GM21390 (cell line): Measurements from ENCODE around the gene CD58.
"Not testable (repeated sequence)": the region's sequence is repeated elsewhere in the genome, so short reads cannot be mapped to it uniquely, and the experiment has no call there.

Experiments
- ATAC-seq: cut with Tn5 transposase; IDR thresholded peaks from one replicate; pipeline ENCODE4 v1.9.1; 2021; ENCODE audit not compliant: unreplicated experiment

The CD58 gene

DNA sequence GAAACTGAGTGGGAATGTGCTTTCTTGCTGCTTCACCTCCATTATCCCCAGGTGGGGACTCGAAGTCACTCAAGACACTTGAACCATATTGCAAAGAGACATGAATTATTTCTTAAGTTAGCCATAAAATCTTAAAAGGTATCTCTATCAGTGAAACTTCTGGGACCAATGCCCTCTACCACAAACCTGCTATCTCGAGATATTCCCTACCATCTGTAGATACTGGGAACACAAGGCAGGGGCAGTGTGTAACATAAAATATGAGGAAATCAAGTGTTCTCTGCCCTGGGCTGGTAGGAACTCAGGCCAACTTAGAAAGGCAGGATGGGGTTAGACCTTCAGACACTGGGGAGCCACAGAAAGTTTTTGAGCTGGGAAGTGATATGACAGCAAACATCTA is 1.3 kb upstream of the CD58 start:
- no peak for ATAC-seq

DNA sequence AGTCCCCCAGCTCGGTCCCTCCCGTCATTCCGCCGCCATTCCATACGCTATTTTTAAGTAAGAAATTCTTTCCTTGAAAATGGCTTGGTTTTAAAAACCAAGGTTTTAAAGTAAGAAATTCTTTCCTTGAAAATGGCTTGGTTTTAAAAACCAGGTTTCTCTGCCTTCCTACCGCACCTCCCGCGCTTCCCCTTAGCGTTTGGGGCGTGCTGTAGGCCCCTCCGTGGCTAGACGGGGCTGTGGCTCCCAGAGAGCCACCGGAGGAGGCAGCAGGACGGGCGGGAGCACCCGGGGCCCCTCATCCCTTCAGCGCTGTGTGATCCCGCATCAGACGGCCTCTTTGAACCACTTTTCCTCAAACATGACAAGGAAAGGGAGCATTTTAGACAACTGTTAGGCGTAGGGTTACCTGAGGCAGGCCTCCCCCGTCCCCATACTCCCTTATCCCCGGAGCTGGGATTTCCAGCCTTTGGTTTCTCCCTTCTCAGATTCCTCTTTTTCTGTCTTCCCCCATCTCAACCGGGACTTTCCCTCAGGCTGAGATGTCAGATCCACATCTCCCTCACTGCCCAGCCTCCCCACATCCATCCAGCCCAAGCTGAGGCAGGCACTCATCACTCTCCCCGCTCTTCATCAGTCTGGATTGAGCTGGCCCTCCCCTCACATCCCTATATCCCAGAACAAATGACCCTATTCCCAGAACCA is 541 bp upstream of the CD58 start:
- ATAC-seq: no peak

DNA sequence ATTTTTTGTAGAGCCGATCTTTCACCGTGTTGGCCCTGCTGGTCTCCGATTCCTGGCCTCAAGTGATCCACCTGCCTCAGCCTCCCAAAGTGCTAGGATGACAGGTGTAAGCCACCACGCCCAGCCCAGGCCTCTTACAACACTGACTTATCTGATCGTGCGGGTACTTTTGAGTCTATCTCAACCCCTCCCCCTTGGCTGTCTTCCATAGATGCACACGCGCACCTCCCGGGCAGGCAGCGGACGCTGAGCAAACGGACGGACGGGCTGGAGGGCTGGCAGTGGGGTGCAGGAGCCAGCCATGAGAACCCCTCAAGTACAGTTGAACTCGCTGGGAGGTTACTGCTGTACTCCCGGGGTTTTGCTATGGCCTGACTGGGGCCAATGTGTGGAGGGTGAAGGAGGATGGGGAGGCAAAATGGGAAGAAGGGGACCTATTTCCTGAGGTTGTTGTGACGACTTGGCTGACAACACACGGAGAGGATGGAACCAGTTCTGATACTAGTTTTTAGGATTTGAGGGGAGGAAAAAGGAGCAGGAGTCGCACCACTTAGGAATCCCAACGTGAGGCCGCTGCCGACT is 959 bp downstream of the CD58 start:
- peak; percentile 28 for ATAC-seq

DNA sequence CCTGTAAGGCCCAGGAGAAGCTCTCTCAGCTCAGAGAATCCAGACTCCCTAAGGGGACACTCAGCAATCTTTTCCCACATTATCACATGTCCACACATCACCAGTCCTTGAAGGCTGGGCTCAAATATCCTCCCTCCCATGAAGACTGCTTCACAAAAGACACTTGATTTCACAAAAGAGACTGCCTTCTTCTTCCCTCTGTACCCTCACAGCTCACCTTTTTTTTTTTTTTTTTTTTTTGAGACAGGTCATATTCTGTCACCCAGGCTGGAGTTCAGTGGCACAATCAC is 1.5 kb downstream of the CD58 start:
- ATAC-seq: no peak

DNA sequence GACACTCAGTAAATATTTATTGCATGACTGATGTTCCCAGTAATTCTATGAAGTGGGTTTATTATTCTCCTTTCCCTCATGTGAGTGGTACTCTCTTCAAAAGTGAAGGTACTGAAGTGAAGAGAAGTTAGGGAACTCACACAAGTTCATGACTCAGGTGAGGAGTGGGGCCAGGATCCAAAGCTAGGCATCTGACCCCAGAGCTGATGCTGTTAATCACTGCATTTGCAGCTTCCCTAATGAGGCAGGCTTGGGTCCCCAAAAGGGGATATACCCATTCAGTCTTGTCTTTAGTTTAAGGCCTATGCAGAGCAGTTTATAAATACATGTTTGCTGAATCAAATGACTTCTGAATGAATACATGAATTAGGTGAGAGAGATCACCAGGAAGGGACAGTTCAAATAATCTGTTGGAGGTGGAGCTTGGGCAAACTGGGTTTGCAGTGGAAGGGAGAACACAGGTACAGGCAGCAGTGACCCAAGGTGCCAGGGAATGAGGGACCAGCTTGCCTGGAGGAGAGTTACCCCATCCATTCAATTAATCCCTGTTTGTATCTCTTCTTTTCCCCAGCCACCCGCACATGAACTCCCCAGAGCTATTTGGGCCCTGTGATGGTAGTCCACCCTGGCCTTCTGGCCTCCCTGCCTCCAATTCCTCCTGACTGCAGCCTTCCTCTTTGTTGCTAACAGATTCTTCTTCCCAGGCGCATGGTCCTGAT is 2.0 kb downstream of the CD58 start:
- no peak for ATAC-seq

DNA sequence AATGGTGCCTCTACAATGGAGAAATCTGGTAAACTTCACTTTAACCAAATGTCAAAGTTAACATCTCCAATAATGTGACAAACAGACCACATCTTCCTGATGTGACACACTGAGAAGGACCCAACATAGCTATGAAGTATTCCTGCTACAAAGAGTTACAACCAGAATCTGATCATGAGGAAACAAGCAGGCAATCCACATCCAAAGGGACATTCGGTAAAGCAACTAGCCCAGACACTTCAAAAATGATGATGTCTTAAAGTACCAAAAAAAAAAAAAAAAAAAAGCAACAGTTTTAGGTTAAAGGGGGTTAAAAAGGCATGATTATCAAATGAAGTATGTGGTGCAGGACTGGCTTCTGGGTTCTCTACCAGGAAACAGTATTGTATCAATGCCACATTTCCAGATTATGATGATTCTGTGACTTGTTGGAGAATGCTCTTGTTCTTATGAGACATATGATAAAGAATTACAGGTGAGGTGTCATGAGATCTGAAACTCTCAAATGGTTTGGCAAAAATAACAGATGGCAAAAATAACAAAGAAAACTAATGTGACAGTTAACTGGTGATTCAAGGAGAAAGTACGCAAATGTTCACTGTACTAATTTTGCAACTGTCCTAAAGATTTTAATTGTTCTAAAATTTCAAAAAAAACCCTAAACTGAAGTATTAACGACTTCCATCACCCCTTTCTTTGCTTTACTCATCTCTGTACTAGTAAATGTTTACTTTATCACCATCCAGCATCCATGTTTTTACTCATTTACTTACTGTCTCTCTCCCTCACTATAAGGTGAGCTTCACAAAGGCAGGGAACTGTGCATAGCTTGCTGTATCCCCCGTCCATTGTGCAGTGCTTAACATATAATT is 2.8 kb downstream of the CD58 start:
- ATAC-seq: no peak

DNA sequence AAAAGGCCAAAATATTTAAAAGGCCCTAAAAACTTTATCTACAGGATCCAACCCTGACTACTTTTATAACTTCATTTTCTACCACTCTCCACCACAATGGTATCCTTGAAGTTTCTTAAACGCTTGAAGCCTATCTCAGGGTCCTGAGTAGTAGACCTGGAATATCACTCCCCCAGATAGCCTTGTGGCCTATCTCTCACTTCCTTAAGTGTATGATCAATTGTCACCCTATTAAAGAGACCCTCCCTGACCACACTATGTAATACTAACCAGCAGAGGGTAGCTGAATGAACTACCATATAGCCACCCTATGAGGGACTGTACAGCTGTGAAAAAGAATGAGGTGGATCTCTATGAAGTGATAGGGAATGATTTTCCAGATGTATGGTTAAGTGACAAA is 5.6 kb downstream of the CD58 start:
- ATAC-seq: no peak

DNA sequence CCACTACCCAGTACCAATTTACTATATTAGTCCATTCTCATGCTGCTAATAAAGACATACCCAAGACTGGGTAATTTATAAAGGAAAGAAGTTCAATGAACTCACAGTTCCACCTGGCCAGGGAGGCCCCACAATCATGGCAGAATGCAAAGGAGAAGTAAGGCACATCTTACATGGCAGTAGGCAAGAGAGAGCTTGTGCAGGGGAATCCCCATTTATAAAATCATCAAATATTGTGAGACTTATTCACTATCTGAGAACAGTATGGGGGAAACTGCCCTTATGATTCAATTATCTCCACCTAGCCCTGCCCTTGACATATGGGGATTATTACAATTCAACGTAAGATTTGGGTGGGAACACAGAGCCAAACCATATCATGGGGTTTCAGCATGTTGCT is 6.4 kb downstream of the CD58 start:
- no peak for ATAC-seq

DNA sequence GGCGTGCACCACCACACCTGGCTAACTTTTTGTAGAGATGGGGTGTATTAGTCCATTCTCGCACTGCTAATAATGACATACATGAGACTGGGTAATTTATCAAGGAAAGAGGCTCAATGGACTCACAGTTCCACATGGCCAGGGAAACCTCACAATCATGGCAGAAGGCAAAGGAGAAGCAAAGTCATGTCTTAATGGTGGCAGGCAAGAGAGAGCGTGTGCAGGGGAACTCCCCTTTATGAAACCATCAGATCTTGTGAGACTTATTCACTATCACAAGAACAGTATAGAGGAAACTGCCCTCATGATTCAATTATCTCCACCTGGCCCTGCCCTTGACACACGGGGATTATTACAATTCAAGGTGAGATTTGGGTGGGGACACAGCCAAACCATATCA is 8.4 kb downstream of the CD58 start:
- ATAC-seq: not testable (repeated sequence)

DNA sequence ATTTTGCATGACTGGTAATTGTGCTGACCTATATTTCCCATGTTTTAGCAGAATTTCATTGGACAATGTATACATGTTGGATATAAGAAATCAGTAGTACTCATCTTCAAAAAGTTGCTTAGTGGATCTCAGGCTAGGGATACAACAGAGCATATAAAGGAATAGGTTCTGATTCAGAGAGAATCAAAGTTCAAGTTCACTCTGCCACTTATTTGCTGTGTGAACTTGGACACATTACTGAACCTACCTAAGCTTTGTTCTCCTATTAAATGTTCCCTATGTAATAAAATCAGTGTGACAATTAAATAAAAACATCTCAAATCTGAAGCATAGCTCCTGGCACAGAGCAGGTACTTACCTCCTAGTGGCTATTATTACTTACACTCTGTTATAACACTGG is 9.3 kb downstream of the CD58 start:
- ATAC-seq: no peak

DNA sequence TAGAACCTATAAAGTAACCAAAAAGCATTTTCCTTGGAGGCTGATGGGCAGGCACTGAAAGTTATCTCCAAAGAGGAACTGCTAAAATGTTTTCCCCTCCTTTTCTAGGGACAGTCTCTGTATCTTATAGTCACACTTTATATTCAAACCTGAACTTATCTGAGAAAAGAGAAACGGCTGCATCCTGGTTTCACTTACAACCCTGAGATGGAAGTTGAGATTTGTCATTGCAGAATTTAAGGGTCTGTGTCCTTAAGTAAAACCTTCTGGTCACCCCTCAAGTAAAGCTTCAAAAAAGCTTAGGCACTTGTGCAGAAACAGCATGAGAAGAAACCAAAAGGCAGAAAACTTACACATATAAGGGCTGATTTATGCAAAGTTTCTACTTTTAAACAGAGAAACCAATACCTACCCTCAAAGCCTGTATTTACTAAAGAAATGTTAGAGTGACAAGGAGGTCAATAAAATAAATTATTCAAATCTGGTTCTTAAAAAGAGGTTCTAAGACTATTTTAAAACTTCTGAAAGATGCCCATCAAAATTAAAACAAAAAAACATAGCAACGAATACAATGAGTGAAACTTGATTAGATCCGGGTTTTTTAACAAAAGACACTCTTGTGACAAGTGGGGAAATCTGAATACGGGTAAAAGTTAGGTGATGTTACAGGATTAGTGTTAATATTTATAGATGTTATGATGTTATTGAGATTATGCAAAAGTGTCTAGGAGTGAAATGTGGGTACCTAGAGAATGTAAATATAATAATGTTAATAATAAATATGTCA is 9.9 kb downstream of the CD58 start:
- peak; percentile 20 for ATAC-seq

DNA sequence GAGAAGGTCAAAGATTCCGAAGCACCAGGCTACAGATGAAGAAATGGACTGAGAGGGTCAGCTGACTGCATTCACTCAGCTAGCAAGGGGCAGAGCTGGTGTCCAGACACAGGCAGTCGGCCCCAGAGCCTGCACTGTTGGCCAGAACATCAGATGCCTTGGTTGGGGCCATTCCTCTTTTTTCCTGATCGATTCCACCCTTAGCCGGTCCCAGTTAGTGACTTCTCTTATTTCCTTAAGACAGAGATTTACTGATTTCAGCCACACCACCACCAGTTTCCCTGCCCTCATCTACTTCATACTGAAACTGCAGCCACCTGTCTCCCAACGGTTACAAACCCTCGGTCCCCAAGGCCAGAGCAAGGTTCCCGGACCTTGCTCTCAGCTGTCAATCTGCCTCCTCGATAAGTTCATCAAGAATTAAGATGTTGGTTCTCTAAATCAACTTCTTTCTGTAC is 11.5 kb downstream of the CD58 start:
- peak; percentile 34 for ATAC-seq

DNA sequence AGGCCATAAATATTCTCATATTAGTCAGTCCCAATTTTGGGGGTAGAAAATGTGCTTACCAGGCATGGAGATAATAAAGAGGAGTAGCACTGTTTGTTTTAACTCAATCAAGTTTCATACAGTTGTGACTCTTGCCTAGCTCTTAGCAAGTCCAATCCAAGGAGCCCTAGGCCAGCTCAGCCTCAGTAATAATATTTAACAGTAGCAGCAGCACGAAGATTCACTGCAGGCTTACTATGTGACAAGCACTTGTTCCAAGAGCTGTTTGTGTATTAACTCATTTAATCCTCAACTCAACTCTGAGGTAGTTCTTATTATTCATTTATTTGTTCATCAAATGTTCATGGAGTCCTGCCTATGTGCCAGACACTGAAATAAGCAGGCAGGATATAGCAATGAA is 12.3 kb downstream of the CD58 start:
- ATAC-seq: no peak

DNA sequence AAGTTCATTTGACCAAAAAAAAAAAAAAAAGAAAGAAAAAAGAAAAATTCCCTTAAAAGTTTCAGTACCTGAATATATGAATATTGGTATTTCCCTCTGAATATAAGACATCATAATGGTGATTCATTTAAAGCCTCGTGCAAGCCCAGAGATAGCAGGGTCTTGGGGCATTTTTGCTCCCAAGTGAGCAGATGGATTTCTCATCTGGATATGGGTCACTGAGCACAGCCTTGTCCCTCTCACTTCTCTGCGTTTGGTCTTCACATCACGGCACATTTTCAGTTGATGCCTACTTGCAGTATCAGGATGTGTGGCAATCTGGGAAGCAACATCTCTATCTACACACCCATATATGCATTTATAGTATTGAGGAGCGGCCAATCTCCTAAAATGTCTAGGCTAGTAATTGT is 12.7 kb downstream of the CD58 start:
- no peak for ATAC-seq

DNA sequence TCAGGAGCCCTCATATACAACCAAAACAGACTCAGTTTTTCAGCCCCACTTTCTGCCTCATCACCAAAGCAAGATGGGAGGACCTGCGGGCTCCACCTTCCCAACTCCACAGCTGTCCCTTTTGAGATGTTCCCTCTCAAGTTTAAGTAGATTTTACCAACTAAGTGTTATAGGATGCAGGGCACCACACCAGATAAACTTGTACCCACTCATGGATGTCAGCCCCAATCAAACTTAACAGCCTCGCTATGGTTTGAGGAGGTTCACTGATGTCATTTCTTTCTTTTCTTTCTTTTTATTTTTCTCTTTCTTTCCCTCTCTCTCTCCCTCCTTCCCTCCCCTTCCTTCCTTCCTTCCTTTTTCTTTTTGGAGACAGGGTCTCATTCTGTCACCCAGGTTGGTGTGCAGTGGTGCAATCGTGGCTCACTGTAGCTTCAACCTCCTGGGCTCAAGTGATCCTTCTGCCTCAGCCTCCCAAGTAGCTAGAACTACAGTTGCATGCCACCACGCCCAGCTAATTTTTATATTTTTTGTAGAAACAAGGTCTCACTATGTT is 13.4 kb downstream of the CD58 start:
- no peak for ATAC-seq

DNA sequence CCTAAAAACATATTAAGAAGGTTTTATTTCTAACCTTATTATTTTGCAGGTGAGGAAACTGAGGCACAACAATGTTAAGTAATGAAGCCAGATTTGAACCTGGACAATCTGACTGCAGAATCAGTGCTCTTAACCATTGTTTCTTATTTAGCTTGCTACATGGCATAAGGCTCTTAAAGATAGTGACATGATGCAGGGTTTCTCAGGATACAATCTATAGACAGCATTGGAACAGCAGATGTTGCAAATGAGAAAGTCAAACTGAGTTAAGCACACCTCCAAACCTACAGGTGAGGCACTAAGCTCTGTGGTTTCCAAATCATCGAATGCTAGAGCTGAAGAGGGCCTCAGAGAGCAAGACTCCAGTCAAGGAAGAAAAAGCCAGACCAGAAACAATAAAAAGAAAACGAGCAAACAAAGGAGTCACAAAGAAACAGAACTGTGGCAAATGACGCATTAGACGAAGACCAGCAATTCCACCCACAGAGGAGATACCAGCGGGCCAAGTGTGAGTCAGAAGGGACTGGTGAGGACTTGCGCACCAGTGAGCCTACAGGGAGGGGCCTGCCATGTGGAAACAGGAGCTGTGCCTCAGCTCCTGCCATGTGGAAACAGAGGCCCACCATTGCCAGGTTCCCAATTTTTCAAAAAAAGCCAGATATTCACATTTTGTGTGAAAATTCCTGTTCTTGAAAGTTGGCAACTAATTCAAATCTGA is 14.4 kb downstream of the CD58 start:
- peak; percentile 62 for ATAC-seq

DNA sequence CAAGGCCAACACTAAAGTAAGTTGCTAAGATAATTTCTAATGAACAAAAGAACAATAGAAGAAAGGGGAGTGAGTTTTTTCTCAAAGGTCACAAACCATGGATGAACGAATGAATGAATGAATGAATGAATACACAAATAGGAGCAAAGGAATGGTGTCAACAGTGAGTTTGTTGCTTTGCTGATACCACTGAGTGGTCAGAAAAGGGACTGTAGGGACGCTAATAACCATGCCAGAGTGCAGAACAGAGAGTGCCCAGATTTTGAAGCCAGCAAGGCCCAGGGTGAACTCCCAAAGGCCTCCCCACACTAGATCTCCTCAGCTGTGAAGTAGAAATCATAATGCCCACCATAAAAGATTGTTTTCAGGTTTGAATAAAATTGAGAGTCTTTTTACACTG is 15.9 kb downstream of the CD58 start:
- no peak for ATAC-seq

DNA sequence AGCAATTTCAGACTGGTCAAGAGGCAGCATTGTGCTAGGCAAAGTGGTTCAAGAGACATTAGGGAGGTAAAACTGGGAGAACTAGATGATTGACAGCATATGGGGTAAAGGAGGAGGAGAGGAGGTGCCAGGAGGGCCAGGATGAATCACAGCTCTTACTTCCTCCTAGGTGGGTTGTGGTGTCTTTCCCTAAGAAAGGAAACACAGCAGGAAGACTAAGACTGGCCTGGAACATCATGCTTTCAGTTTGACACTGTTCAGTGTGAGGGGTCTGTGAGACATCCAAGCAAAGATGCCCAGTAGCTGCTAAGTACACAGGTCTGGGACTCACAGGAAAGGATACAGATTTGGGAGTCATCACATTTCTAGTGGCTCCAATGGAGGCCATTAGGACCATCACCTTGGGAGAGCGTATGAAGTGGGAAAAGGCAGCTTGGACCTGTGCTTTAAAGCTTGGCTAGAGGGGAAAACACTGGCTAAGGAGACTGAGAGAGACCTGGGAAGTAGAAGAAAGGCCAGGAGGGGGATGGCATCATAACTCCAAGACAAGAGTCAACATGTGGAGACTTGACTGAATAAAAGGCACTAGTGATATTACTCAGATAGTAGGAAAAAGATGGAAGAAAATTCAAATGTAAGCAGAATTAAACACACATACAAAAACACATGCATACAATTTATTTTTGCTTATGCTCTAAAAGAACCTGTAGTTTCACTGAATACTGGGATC is 17.3 kb downstream of the CD58 start:
- no peak for ATAC-seq

DNA sequence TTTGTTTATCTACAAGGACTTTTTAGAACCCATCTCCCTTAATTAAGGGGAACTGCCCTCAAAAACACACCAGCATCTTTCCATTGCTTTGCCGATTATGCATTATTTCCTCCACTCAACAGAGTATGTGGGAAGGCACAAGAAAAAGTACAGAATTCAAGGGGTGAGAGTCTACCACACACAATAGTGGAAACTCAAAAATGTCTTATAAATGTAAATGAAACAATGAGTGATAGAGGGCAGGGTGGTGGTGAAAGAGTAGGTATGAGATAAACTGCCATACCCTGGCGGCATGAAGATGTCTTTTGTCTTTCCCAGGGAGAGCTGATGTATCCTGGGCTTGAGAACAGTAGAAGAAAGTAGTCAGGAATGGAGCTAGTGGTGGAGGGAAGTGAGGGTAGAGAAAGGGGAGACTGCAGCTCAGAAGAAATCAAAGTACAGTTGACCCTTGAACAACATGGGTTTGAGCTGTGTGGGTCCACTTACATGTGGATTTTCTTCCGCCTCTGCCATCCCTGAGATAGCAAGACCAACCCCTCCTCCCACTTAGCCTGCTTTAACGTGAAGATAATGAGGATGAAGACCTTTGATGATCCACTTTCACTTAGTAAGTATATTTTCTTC is 24.4 kb downstream of the CD58 start:
- ATAC-seq: no peak
